SK-N-SH (cell line): ENCODE measurements around the gene SND1. TPM values are rescaled to one million over a fixed set of nuclear protein-coding genes. Genes with fewer than 3 reads are reported as not detected.

Experiments
- CTCF ChIA-PET: fragments of 300-600, 350-600 bp; formaldehyde crosslinking; extraction: SDS; loops from one replicate; lab custom pipeline; 2021; lab: Yijun Ruan, JAX
- POLR2A ChIA-PET: fragments of 350-600 bp; sonication (Branson Sonifier 250); formaldehyde crosslinking; extraction: SDS; loops from one replicate; lab custom pipeline; 2020; ENCODE audit warnings: antibody characterized with exemption, inconsistent platforms; lab: Yijun Ruan, JAX
- DNase-seq: peaks from one replicate; pipeline ENCODE4 v3.0.0; 2012
- H2AFZ ChIP-seq: fragments of 200-600 bp; sonication (generic); 2 replicates; pipeline ENCODE4 v1.8.1; 2016; ENCODE audit warnings: antibody characterized with exemption, mild to moderate bottlenecking, low read depth
- H3F3A ChIP-seq: fragments of 200-600 bp; sonication (generic); replicated peaks from 2 replicates; pipeline ENCODE3; 2016; ENCODE audit warnings: antibody characterized with exemption, mild to moderate bottlenecking; ENCODE audit not compliant: insufficient read depth
- H3K27ac ChIP-seq, 2 experiments: fragments of 200-500 bp in 1 of 2; fragments of 200-600 bp in 1 of 2; sonication (Bioruptor generic) in 1 of 2; sonication (generic), shearing (Covaris generic) in 1 of 2; 2 replicates each; pipeline versions ENCODE4 v1.5.1 to v1.6.1; 2014 to 2016; ENCODE audit warnings: low read depth in 2 of 2, inconsistent platforms in 1 of 2, low read length in 1 of 2, mild to moderate bottlenecking in 1 of 2, mixed read lengths in 1 of 2
- H3K27me3 ChIP-seq: fragments of 200-600 bp; sonication (generic), shearing (Covaris generic); 2 replicates; pipeline ENCODE4 v1.6.1; 2016; ENCODE audit warnings: mixed run types; ENCODE audit not compliant: insufficient read depth
- H3K36me3 ChIP-seq, 2 experiments: fragments of 200-500 bp in 1 of 2; fragments of 200-600 bp in 1 of 2; sonication (Bioruptor generic) in 1 of 2; sonication (generic) in 1 of 2; replicated peaks in 1 of 2; 2 replicates each; pipeline versions ENCODE3 to v1.5.1; 2014 to 2016; ENCODE audit warnings: low read length in 1 of 2, mild to moderate bottlenecking in 1 of 2; ENCODE audit not compliant: insufficient read depth in 2 of 2, control insufficient read depth in 1 of 2
- H3K4me1 ChIP-seq, 2 experiments: fragments of 200-500 bp in 1 of 2; fragments of 200-600 bp in 1 of 2; sonication (Bioruptor generic) in 1 of 2; sonication (generic), shearing (Covaris generic) in 1 of 2; 2 replicates each; pipeline versions ENCODE4 v1.5.1 to v1.6.1; 2014 to 2016; ENCODE audit warnings: low read depth in 1 of 2, low read length in 1 of 2, mixed run types in 1 of 2; ENCODE audit not compliant: insufficient read depth in 2 of 2, control insufficient read depth in 1 of 2
- H3K4me2 ChIP-seq: fragments of 200-600 bp; sonication (generic), shearing (Covaris generic); 2 replicates; pipeline ENCODE4 v1.6.1; 2017; ENCODE audit warnings: mixed run types
- H3K4me3 ChIP-seq, 2 experiments: fragments of 200-500 bp in 1 of 2; fragments of 200-600 bp in 1 of 2; sonication (Bioruptor generic) in 1 of 2; sonication (generic), shearing (Covaris generic) in 1 of 2; 2 replicates each; pipeline versions ENCODE4 v1.5.1 to v1.8.1; 2014 to 2016; ENCODE audit warnings: low read depth in 2 of 2, inconsistent platforms in 1 of 2, low read length in 1 of 2, mild to moderate bottlenecking in 1 of 2, mixed read lengths in 1 of 2, moderate library complexity in 1 of 2
- H3K79me2 ChIP-seq: fragments of 200-600 bp; sonication (generic); 2 replicates; pipeline ENCODE4 v1.8.1; 2017; ENCODE audit warnings: mild to moderate bottlenecking; ENCODE audit not compliant: insufficient read depth
- H3K9ac ChIP-seq: fragments of 200-600 bp; sonication (generic); 2 replicates; pipeline ENCODE4 v1.6.1; 2017; ENCODE audit warnings: mixed run types
- H3K9me2 ChIP-seq: fragments of 200-600 bp; sonication (generic); 2 replicates; pipeline ENCODE4 v1.6.1; 2017; ENCODE audit warnings: mixed run types
- H3K9me3 ChIP-seq: fragments of 200-600 bp; sonication (generic); 2 replicates; pipeline ENCODE4 v1.6.1; 2017; ENCODE audit warnings: mixed run types, mild to moderate bottlenecking, moderate library complexity
- H4K20me1 ChIP-seq: fragments of 200-600 bp; sonication (generic); 2 replicates; pipeline ENCODE4 v1.6.1; 2017; ENCODE audit warnings: mild to moderate bottlenecking, mixed run types; ENCODE audit not compliant: insufficient read depth
- ELF1 ChIP-seq: IDR thresholded peaks from 2 replicates; pipeline ENCODE4 v1.4.0; 2012
- EZH2phosphoT487 ChIP-seq: fragments of 200-600 bp; sonication (generic); IDR thresholded peaks from 2 replicates; pipeline ENCODE4 v1.6.1; 2017; ENCODE audit warnings: low read depth, mixed run types, mild to moderate bottlenecking, antibody characterized with exemption, moderate library complexity, borderline replicate concordance
- FOSL2 ChIP-seq: IDR thresholded peaks from 2 replicates; pipeline ENCODE4 v1.4.0; 2012; ENCODE audit warnings: low read depth, mild to moderate bottlenecking, moderate library complexity, borderline replicate concordance
- FOXJ3 ChIP-seq: sonication (generic); formaldehyde crosslinking; IDR thresholded peaks from 2 replicates; pipeline ENCODE4 v1.5.1; 2020; ENCODE audit warnings: mild to moderate bottlenecking, missing genetic modification reagents
- GATA2 ChIP-seq: sonication (generic); formaldehyde crosslinking; IDR thresholded peaks from 2 replicates; pipeline ENCODE4 v1.5.0; 2020; ENCODE audit warnings: mild to moderate bottlenecking, missing genetic modification reagents
- IRF3 ChIP-seq: fragments of 150-350 bp; IDR thresholded peaks from 2 replicates; pipeline ENCODE4 v1.6.1; 2016; ENCODE audit warnings: mild to moderate bottlenecking, low read depth, low read length
- MAX ChIP-seq: IDR thresholded peaks from 2 replicates; pipeline ENCODE4 v1.4.0; 2012; ENCODE audit warnings: low read depth
- MXI1 ChIP-seq: IDR thresholded peaks from 2 replicates; pipeline ENCODE4 v1.6.1; 2012; ENCODE audit warnings: mild to moderate bottlenecking, low read depth, low read length, improper control_type of control experiment
- NRF1 ChIP-seq: IDR thresholded peaks from 2 replicates; pipeline ENCODE4 v1.6.1; 2012; ENCODE audit warnings: low read depth, mild to moderate bottlenecking, low read length
- PBX3 ChIP-seq: IDR thresholded peaks from 2 replicates; pipeline ENCODE4; 2012
- POLR2AphosphoS5 ChIP-seq: IDR thresholded peaks from 2 replicates; pipeline ENCODE4 v1.6.1; 2012; ENCODE audit warnings: low read depth, low read length
- SMC3 ChIP-seq: IDR thresholded peaks from 2 replicates; pipeline ENCODE4 v1.6.1; 2012; ENCODE audit warnings: low read depth, low read length, improper control_type of control experiment
- TAF1 ChIP-seq: IDR thresholded peaks from 2 replicates; pipeline ENCODE4 v1.6.1; 2012; ENCODE audit warnings: low read depth, mild to moderate bottlenecking, low read length, moderate library complexity, borderline replicate concordance
- USF1 ChIP-seq: IDR thresholded peaks from 2 replicates; pipeline ENCODE4 v1.4.0; 2012; ENCODE audit warnings: low read depth, borderline replicate concordance
- YY1 ChIP-seq: IDR thresholded peaks from 2 replicates; pipeline ENCODE4 v1.4.0; 2012; ENCODE audit warnings: low read depth, mild to moderate bottlenecking
- WGBS: methylation state at CpG from one replicate; pipeline ENCODE4 v1.1.6; 2017; ENCODE audit warnings: low lambda C conversion rate; 5-methylcytosine and 5-hydroxymethylcytosine counted together
- polyA plus RNA-seq, 3 experiments: library from polyadenylated mRNA; depleted of rRNA; stranded (reverse); fragments of >200 nt; gene quantifications; 2 replicates each; pipeline ENCODE4 v1.2.3, GENCODE V29; 2012
- TF ChIP-seq, protein P1 (sequence below): fragments of 200-600 bp; sonication (generic); IDR thresholded peaks from 2 replicates; pipeline ENCODE4 v1.6.1; 2017; ENCODE audit warnings: antibody characterized with exemption, mild to moderate bottlenecking, moderate library complexity

The SND1 gene
- polyA plus RNA-seq, 1 of the 3 experiments (the other 2 are of a cell fraction) = 165 TPM

- Histone ChIP-seq H3F3A (peaks cover 5% of the 10 kb centered on the region), H3K79me2 (peaks cover 73% of the 10 kb centered on the region), H3K36me3 (peaks cover 70 to 82% of the 10 kb centered on the region in 2 experiments), H3K9ac (no peak overlapping the region), H3K27ac (no peak overlapping the region), H3K9me2 (no peaks in the 10 kb centered on the region), H3K4me3 (no peak overlapping the region), H3K9me3 (no peaks in the 10 kb centered on the region), H3K4me1 (peaks cover 0 to 3% of the 10 kb centered on the region in 2 experiments; a peak in 2 of 4 replicates), H2AFZ (no peak overlapping the region), H3K4me2 (no peak overlapping the region), H4K20me1 (peaks cover 32% of the 10 kb centered on the region), H3K27me3 (no peaks in the 10 kb centered on the region)
- POLR2A ChIA-PET = no interaction called here
- TF ChIP-seq SMC3 (no peak), FOSL2 (no peak), IRF3 (no peak), FOXJ3 (CRISPR knock-in tag) (no peak), ELF1 (no peak), EZH2phosphoT487 (no peak), POLR2AphosphoS5 (no peak), TAF1 (no peak), NRF1 (no peak), PBX3 (no peak), MXI1 (no peak), YY1 (no peak), GATA2 (no peak), USF1 (no peak), MAX (no peak)
- TF ChIP-seq, protein P1, sequence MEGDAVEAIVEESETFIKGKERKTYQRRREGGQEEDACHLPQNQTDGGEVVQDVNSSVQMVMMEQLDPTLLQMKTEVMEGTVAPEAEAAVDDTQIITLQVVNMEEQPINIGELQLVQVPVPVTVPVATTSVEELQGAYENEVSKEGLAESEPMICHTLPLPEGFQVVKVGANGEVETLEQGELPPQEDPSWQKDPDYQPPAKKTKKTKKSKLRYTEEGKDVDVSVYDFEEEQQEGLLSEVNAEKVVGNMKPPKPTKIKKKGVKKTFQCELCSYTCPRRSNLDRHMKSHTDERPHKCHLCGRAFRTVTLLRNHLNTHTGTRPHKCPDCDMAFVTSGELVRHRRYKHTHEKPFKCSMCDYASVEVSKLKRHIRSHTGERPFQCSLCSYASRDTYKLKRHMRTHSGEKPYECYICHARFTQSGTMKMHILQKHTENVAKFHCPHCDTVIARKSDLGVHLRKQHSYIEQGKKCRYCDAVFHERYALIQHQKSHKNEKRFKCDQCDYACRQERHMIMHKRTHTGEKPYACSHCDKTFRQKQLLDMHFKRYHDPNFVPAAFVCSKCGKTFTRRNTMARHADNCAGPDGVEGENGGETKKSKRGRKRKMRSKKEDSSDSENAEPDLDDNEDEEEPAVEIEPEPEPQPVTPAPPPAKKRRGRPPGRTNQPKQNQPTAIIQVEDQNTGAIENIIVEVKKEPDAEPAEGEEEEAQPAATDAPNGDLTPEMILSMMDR = no peak
- CTCF ChIA-PET = interaction anchor here (0.7 to 19.8 kb wide), 10 partner anchors 9 to 495 kb away, joined by 3 to 444 read pairs (median 3); no protein-coding TSS in a partner anchor
- 96% methylated on average over 7 of the region's 7 CpGs for WGBS
- no peak for DNase-seq
Observed at GRCh38 chr7:127718340-127718679, 66.3 kb downstream of the SND1 start.
